Smooth muscle cell (in vitro differentiated cells): ENCODE results near the gene COL9A2. TPM values are rescaled to one million over a fixed set of nuclear protein-coding genes. Genes with fewer than 3 reads are reported as not detected.

Source experiments
- DNase-seq: peaks from one replicate; lab custom pipeline; 2025; ENCODE audit not compliant: unreplicated experiment; lab: John Stamatoyannopoulos, UW
- H2AFZ ChIP-seq: fragments of 200-600 bp; sonication (generic); 2 replicates; pipeline ENCODE4 v1.6.0; 2016; ENCODE audit warnings: antibody characterized with exemption, low read depth, mild to moderate bottlenecking
- H3F3A ChIP-seq: fragments of 200-600 bp; sonication (generic); 2 replicates; pipeline ENCODE4 v1.6.0; 2017; ENCODE audit warnings: antibody characterized with exemption, low read depth
- H3K27ac ChIP-seq: fragments of 200-600 bp; sonication (generic); 2 replicates; pipeline ENCODE4 v1.5.1; 2016; ENCODE audit warnings: low read depth, mild to moderate bottlenecking
- H3K27me3 ChIP-seq: fragments of 200-600 bp; sonication (generic); 2 replicates; pipeline ENCODE4 v1.6.1; 2016; ENCODE audit warnings: low read depth, mild to moderate bottlenecking
- H3K36me3 ChIP-seq: fragments of 200-600 bp; sonication (generic); 2 replicates; pipeline ENCODE4 v1.5.1; 2016; ENCODE audit warnings: low read depth
- H3K4me1 ChIP-seq: fragments of 200-600 bp; sonication (generic); 2 replicates; pipeline ENCODE4 v1.5.1; 2016; ENCODE audit warnings: low read depth
- H3K4me2 ChIP-seq: fragments of 200-600 bp; sonication (generic); 2 replicates; pipeline ENCODE4 v1.6.0; 2016; ENCODE audit warnings: mild to moderate bottlenecking
- H3K4me3 ChIP-seq: fragments of 200-600 bp; sonication (generic); 2 replicates; pipeline ENCODE4 v1.5.1; 2016; ENCODE audit warnings: mild to moderate bottlenecking
- H3K79me2 ChIP-seq: fragments of 200-600 bp; sonication (generic); 2 replicates; pipeline ENCODE4 v1.6.0; 2016; ENCODE audit warnings: low read depth, mild to moderate bottlenecking
- H3K9ac ChIP-seq: fragments of 200-600 bp; sonication (generic); 2 replicates; pipeline ENCODE4 v1.6.0; 2016; ENCODE audit warnings: low read depth
- H3K9me3 ChIP-seq: fragments of 200-600 bp; sonication (generic); replicated peaks from 2 replicates; pipeline ENCODE4 v1.5.1; 2016; ENCODE audit warnings: low read depth
- H4K20me1 ChIP-seq: fragments of 200-600 bp; sonication (generic); 2 replicates; pipeline ENCODE4 v1.6.0; 2016; ENCODE audit warnings: low read depth
- WGBS: methylation state at CpG from one replicate; pipeline ENCODE4 v1.1.7; 2016; ENCODE audit warnings: low lambda C conversion rate; 5-methylcytosine and 5-hydroxymethylcytosine counted together
- polyA plus RNA-seq: library from polyadenylated mRNA; unstranded; fragments of >200 nt; fragmentation: Nextera tagmentation; extraction: Ambion mirVana; gene quantifications from 2 replicates; pipeline ENCODE4 v1.2.1, GENCODE V29; 2016
- total RNA-seq: library from RNA; depleted of rRNA; stranded (reverse); fragments of >200 nt; gene quantifications from 2 replicates; pipeline ENCODE4 v1.2.3, GENCODE V29; 2014
- TF ChIP-seq, protein P1 (sequence below): fragments of 200-600 bp; sonication (generic); IDR thresholded peaks from 2 replicates; pipeline ENCODE4 v1.5.1; 2017; ENCODE audit warnings: borderline replicate concordance, mild to moderate bottlenecking, antibody characterized with exemption; ENCODE audit not compliant: insufficient read depth, poor library complexity, severe bottlenecking

Gene COL9A2
- total and polyA plus RNA-seq, 2 experiments from 2014 or later = 8.0 to 24.5 TPM

DNA sequence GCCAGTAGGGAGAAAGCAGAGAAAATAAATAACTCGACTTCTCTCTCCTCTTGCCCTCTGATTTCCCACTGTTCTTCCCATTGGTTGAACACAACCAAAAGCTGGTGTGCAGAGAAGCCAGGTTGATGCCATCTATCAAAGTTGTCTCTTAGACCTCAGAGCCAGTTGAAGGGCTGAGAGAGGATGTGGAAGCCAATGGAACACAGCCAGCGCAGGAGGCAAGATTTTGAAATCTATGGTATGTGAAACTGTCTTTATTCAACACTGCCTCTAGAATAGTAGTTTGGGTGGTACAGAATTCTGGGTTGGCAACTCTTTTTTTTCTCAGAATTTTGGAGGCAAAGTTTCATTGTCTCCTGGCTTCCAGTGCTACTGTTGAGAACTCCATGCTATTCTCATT, 45.1 kb upstream of the COL9A2 start:
- WGBS = 91% methylated on average over 2 of the region's 2 CpGs
- Histone ChIP-seq H3K4me1 (no peaks in the 10 kb centered on the region), H3K4me2 (no peak overlapping the region), H3K9ac (no peak overlapping the region), H3K27ac (no peak overlapping the region), H3K4me3 (no peak overlapping the region), H4K20me1 (no peaks in the 10 kb centered on the region), H3K36me3 (no peaks in the 10 kb centered on the region), H3F3A (no peaks in the 10 kb centered on the region), H3K79me2 (no peaks in the 10 kb centered on the region), H2AFZ (no peak overlapping the region), H3K27me3 (no peaks in the 10 kb centered on the region), H3K9me3 (peaks cover 16% of the 10 kb centered on the region)
- TF ChIP-seq, protein P1, sequence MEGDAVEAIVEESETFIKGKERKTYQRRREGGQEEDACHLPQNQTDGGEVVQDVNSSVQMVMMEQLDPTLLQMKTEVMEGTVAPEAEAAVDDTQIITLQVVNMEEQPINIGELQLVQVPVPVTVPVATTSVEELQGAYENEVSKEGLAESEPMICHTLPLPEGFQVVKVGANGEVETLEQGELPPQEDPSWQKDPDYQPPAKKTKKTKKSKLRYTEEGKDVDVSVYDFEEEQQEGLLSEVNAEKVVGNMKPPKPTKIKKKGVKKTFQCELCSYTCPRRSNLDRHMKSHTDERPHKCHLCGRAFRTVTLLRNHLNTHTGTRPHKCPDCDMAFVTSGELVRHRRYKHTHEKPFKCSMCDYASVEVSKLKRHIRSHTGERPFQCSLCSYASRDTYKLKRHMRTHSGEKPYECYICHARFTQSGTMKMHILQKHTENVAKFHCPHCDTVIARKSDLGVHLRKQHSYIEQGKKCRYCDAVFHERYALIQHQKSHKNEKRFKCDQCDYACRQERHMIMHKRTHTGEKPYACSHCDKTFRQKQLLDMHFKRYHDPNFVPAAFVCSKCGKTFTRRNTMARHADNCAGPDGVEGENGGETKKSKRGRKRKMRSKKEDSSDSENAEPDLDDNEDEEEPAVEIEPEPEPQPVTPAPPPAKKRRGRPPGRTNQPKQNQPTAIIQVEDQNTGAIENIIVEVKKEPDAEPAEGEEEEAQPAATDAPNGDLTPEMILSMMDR = no peak
- no peak for DNase-seq

DNA sequence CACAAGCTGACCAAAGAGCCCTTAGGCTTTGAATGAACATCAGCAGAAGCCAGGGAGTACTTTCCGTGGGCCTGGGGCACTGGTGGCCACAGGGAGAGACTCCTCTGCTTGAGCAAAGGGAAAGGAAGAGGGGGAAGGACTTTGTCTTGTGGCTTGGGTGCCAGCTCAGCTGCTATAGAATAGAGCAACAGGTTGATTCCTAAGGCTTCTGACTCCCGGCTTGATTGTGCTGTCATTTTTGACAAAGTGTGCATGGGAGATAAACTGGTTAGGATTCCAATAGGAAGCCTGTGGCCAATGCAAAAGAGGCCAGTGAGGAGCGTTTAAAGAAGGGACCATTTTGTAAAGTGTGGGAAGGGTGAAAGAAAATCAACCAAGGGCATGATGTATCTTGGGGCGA, 44.6 kb upstream of the COL9A2 start:
- H4K20me1 ChIP-seq = no peaks in the 10 kb centered on the region
- H3K79me2 ChIP-seq = no peaks in the 10 kb centered on the region
- H3K4me1 ChIP-seq = no peaks in the 10 kb centered on the region
- peaks cover 16% of the 10 kb centered on the region for H3K9me3 ChIP-seq
- no peak for DNase-seq
- H3K9ac ChIP-seq = no peak overlapping the region
- H2AFZ ChIP-seq = no peak overlapping the region
- H3F3A ChIP-seq = no peaks in the 10 kb centered on the region
- 93% methylated on average over 4 of the region's 4 CpGs for WGBS
- no peak overlapping the region for H3K4me3 ChIP-seq
- no peak overlapping the region for H3K27ac ChIP-seq
- H3K4me2 ChIP-seq = no peak overlapping the region
- H3K27me3 ChIP-seq = no peaks in the 10 kb centered on the region
- H3K36me3 ChIP-seq = no peaks in the 10 kb centered on the region
- TF ChIP-seq, protein P1 = no peak

GRCh38 chr1:40361201-40361600, 44.1 kb upstream of the COL9A2 start:
- Histone ChIP-seq H3K9ac (no peak overlapping the region), H3F3A (no peaks in the 10 kb centered on the region), H3K4me2 (no peak overlapping the region), H3K27me3 (no peaks in the 10 kb centered on the region), H3K4me3 (no peak overlapping the region), H3K9me3 (peaks cover 16% of the 10 kb centered on the region), H3K27ac (no peak overlapping the region), H2AFZ (no peak overlapping the region), H3K79me2 (no peaks in the 10 kb centered on the region), H4K20me1 (no peaks in the 10 kb centered on the region), H3K36me3 (no peaks in the 10 kb centered on the region), H3K4me1 (no peaks in the 10 kb centered on the region)
- no peak for DNase-seq
- TF ChIP-seq, protein P1 = no peak
- WGBS = 88% methylated on average over 1 of the region's 1 CpG

- H3K27me3 ChIP-seq = no peaks in the 10 kb centered on the region
- DNase-seq = no peak
- H3K27ac ChIP-seq = no peak overlapping the region
Observed at GRCh38 chr1:40360631-40361030, 43.5 kb upstream of the COL9A2 start.

More at GRCh38 chr1:40360631-40361030, 43.5 kb upstream of the COL9A2 start:
- no peak overlapping the region for H2AFZ ChIP-seq
- no peaks in the 10 kb centered on the region for H3K79me2 ChIP-seq
- H4K20me1 ChIP-seq = no peaks in the 10 kb centered on the region
- peaks cover 16% of the 10 kb centered on the region for H3K9me3 ChIP-seq
- no peaks in the 10 kb centered on the region for H3K36me3 ChIP-seq
- no peak overlapping the region for H3K9ac ChIP-seq
- no peaks in the 10 kb centered on the region for H3K4me1 ChIP-seq
- no peaks in the 10 kb centered on the region for H3F3A ChIP-seq
- TF ChIP-seq, protein P1 = no peak
- H3K4me3 ChIP-seq = no peak overlapping the region
- no peak overlapping the region for H3K4me2 ChIP-seq
